Mesenteric fat pad (tissue), 1 donor: ENCODE results near the gene SEZ6L2. TPM values are rescaled to one million over a fixed set of nuclear protein-coding genes. Genes with fewer than 3 reads are reported as not detected.
A peak's percentile ranks its signal among the peaks of the same experiment; 100 is the strongest.
"Not testable (repeated sequence)": the region's sequence is repeated elsewhere in the genome, so short reads cannot be mapped to it uniquely, and the experiment has no call there.

ENCODE experiments used
- DNase-seq: peaks from one replicate; pipeline ENCODE4 v3.0.0-alpha.2; 2020; ENCODE audit warnings: low spot score
- long read RNA-seq: library from polyadenylated mRNA; unstranded; transcript quantifications from one replicate; pipeline ENCODE4 v2.0.0, GENCODE V29; 2020
- total RNA-seq: library from RNA; stranded (reverse); fragmentation: NEBNext Ultra II Directional; extraction: Animal tissue kit (Norgen Biotek cat#: 25700); gene quantifications from one replicate; pipeline ENCODE4 v1.2.1, GENCODE V29; 2021
- donor health status: DM: yes; HTN: yes; CAD: no.

Gene SEZ6L2
- 1.1 TPM for total RNA-seq
- long read RNA-seq, partial matches to known transcripts = 2 of 2 reads
- long read RNA-seq, other reads (novel, unspliced or antisense) = 0 of 2 reads

DNA sequence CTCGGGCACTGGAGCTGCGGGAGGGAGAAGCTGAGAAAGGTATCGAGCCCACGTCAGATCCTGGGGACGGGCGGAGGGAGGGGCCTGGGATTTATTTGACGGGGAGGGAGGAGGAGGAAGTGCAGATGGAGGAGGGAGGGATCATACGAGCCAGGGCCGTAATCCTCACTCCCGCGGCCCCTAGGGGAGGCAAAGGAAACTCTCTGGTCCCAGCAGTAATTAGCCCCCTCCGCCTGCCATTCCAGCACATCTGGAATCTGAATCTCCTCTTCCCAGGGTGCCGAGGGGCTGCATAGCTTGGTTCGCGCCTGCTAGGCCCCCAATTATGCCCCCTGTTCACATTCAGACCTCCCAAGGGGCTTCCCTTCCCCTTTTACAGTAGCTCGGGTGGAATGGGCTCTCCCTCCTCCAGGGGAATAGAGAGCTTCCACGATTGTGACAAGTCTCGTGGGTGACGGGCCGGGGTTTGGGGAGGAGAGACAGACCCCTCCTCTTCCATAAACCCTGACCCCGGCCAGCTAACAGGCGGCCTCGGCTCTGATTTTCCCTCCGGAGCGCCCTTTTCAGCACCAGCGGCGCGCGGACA lies at the start of gene SEZ6L2:
TSS of gene SEZ6L2 (minus strand) at position 35 of the 586 bp plus-strand sequence. CDS start 531 bp downstream, outside the sequence.
- no peak for DNase-seq

DNA sequence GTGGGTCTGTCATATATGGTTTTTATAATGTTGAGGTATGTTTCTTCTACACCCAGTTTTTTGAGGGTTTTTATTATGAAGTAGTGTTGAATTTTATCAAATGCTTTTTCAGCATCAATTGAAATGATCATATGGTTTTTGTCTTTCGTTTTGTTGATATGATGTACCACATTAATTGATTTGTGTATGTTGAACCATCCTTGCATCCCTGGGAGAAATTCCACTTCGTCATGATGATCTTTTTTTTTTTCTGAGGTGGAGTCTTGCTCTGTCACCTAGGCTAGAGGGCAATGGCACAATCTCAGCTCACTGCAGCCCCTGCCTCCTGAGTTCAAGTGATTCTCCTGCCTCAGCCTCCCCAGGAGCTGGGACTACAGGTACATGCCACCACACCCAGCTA lies 48.5 kb upstream of the SEZ6L2 start:
- DNase-seq = peak; percentile 14

DNA sequence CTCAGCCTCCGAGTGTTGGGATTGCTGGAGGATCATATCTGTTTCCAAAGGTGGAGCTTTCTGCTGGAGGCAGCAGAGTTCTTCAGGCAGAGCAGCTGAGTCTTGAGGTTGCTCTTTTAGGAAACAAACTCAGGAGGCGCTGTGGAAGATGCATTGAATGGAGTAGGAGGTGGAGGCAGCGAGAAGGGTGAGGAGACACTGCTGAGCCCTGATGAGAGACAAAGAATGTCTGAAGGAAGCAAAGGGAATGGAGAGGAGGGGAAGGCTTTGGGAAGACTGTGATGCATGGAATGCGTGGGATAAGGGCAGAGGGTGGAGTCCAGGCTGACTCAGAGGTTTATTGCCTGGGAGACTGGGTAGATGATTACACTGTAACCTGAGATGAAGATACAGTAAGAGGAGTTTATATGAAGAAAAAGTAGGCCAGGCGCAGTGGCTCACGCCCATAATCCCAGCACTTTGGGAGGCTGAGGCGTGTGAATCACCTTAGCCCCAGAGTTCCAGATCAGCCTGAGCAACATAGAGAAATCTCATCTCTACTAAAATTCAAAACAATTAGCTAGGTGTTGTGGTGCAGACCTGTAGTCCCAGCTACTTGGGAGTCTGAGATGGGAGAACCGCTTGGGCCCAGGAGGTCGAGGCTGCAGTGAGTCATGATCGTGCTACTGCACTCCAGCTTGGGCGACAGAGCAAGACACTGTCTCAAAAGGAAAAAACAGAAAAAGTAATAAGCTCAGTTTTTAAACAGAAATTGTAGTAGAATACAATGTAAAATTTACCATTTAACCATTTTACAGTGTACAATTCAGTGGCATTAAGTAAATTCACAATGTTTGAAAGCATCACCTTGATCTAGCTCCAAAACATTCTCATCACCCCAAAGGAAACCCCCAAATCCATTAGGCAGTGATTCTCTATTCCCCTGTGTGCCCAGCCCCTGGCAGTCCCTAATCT lies 44.8 kb upstream of the SEZ6L2 start:
- DNase-seq = peak; percentile 37

DNA sequence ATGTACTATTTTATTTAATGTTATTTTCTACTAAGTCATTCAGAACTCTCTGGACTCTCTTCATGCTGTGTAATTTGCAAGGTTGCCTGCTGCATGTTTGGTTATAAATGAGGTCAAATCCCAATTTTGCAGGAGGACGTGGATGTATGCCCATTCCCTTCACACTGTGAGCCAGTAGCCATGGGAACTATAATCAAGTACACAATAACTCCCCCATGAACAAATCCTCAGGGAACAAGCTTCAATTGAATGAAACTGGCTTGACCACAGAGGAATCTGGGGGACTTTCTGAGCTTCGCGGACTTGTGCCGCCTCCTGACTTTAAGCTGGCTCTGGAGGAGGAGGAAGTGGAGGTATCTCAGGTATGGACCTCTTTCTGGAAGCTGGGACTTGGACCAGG lies 41.3 kb upstream of the SEZ6L2 start:
- DNase-seq = no peak

DNA sequence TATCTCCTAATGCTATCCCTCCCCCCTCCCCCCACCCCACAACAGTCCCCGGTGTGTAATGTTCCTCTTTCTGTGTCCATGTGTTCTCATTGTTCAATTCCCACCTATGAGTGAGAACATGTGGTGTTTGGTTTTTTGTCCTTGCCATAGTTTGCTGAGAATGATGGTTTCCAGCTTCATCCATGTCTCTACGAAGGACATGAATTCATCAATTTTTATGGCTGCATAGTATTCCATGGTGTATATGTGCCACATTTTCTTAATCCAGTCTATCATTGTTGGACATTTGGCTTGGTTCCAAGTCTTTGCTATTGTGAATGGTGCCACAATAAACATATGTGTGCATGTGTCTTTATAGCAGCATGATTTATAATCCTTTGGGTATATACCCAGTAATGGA lies 32.4 kb upstream of the SEZ6L2 start:
- DNase-seq = not testable (repeated sequence)

DNA sequence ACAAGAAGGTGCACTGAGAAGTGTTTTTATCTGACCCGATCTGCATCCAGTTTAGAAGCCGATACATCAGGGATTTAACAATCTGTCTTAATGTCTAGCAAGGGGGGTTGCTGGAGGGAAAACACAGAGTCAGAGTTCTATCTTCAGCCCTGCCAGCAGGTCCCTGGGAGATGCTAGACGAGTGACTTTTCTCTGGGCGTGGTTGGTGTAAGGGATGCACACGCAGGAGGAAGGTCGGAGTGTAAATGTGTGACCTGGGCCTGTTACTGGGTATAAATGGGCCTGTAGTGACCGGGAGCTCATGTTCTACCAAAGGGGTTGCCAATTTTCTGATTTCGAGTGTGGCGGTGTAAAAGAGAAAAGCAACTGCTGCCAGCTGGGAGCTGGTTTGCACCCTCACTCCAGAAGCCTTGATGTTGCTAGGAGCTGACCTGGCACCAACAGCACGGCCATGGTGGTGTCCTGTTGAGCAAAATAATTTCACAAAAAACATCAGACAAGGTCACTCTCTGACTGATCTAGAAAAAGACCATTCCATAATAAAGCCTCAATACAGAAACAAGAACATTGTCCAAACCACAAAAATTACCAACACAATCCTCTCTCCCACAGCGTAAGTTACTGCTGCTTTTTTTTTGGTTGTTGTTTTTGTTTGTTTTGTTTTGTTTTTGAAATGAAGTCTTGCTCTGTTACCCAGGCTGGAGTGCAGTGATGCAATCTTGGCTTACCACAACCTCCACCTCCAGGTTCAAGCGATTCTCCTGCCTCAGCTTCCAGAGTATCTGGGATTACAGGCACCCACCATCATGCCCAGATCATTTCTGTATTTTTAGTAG lies 27.9 kb upstream of the SEZ6L2 start:
- DNase-seq = peak; percentile 24

DNA sequence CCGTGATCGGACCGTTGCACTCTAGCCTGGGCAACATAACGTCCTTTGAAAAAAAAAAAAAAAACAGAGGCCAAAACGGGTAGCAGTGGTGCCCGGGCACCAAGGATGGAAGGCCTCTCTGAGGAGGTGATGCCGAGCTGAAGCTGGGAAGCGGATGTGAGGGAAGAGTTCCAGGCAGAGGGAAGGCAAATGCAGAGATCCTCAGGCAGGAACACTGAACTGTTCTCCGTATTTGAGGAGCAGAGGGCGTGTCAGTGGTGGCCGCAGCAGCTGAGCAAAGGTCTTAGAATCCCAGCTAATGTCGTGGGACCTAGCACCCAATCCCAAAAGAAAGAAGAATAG lies 27.3 kb upstream of the SEZ6L2 start:
- DNase-seq = peak; percentile 83

DNA sequence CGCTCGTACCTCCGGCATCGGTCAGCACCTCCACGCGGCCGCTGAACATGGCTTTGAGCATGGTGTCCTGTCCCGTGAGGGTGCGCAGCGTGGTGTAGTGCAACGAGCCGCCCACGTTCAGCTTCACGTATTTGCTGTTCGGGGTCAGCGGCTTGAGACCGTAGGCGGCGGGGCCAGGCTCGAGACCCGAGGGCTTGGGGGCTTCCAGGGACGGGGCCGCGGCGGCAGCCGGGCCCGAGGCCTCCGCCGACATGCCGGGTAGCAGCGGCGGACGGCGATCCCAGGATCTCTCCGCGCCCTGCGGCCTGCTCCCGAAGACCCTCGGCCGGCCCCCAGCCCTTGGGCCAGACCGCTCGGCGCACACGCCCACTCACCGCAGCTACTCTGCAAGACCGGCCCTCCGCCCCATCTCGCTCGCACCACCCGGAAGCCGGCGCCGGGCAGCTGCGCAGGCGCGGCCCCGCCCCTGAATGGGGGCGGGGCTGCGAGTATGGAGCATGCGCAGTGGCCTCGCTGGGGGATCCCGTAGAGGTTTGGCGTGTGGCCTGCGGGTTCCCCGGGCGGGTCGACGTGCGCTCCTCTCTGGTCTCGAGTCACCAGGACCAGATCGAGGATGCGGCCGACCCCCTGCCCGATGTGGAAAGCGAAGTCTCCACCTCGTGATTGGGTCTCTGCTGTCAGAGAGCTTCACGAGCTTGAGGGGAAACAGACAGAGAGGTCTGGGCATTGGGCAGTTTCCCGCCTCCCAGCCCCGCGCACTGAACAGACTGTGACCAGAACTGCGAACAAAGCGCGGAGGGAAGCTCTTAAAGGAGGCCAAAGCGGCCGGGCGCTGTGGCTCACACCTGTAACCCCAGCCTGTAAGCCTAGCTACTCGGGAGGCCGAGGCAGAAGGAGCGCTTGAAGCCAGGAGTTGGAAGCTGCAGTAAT lies 26.7 kb upstream of the SEZ6L2 start, which contains the start of gene KCTD13:
TSS of gene KCTD13 (minus strand) at position 446 of the 930 bp plus-strand sequence. CDS start at position 253, 193 bp downstream.
- DNase-seq = peak; percentile 97

DNA sequence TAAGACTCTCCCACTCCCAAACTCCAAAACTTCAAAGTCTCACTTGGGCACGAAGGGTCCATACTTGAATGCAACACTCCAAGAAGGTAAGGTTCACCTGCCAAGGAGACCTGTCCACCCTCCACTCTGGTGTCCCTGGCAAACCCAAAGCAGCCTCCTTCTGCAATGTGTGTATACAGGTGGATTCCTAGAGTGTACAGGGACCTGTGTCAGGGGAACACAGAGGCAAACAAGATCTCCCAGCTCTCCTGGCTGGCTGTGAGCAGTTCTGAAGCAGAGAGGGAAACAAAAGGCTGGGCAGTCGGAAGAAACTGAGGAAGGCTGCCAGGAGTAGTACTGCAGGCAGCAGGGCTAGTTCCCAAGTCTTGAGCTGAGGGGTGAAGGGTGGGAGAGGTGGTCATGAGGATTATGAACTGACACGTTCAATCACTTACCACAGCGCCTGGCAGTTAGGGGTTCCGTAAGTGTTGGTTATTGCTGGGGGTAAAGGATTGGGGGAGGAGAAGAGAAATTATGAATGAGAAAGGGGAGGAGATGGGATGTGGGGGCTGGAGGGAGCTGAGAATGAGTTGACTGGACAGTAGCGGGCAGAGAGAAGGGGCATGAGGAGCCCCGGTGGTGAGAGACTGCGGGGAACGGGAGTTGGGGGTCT lies 25.9 kb upstream of the SEZ6L2 start:
- DNase-seq = peak; percentile 57

DNA sequence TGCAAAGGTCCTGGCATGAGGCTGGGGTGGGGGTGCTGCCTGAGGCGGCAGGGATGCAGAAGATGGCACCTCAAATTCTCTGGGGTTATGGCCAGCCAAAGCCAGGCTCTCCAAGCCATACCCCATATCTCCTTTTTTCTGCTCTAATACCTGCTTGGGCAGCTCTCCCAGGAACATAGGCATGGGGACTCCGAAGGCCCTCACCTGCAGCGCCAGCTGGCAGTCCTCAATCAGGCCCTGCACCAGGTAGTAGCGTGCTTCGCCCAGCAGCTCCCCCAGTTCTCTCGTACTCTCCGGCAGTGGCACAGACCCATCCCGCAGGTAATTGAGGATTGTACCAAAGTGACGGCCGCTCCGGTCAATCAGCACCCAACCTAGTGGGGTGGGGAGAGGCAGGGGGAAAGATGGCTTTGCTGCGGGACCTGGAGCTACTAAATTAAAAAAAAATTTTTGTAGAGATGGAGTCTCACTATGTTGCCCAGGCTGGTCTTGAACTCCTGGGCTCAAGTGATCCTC lies 23.7 kb upstream of the SEZ6L2 start:
- DNase-seq = peak; percentile 57

DNA sequence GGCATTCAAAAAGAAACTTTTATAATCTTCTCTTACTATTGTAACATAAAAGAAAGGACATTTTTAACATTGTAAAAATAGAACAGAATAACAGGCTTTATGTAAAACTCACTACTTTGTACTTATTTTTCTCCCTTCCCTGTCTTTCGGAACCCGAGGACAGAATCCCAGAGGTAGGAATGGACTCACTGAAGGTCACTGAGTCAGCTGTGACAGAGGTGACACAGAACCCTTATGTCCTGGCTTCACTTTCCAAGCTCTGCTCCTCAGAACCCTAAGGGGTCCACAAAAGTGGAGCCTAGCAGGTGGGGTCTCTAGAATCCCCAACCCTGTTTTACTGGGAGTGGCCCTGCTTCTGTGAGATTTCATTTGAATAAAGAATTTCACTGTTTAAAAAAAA lies 23.0 kb upstream of the SEZ6L2 start:
- DNase-seq = no peak

DNA sequence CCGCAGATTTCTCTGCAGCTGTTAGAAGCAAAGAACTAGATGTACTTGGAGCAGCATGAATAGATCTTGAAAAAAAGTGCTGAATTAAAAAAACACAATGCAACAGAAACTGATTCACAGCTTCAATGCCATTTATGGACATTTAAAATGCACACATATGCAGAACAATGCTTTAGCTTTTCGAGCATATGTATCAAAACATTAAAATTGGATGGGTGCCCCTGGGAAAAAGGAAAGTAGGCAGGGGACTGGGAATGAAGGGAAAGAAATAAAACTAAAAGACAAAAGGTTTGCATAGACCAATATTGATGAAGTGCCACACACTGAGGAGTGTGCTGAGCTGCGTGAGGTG lies 21.7 kb upstream of the SEZ6L2 start:
- DNase-seq = no peak

DNA sequence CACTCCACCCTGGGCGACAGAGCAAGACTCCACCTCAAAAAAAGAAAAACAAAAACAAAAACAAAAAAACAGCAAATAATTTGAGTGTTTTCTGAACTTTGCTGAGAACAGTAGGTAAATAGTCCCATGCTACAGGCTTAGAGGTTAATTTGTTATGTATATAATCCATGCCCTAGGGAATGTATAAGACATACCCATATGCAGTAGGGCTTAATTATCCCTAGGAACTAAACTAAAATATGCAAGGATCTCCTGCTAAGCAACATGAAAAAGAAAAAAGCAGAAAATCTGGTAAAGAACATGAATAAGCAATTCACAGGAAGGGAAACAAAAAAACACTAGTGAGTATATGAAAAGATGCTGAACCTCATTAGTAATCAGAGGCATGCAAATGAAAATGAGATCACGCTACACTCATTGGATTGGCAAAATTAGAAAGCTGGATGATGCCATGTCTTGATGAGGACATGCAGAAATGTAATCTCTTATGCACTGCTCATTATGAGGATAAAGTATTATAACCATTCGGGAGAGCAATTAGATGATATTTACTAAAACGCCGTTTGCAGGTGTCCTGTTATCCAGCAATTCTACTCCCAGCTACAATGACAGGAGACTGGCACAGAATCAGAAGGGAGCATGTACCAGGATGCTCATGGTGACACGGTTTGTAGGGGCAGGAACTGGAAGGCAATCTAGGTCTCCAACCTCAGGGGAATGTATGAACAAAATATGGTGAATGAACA lies 21.1 kb upstream of the SEZ6L2 start:
- DNase-seq = no peak

DNA sequence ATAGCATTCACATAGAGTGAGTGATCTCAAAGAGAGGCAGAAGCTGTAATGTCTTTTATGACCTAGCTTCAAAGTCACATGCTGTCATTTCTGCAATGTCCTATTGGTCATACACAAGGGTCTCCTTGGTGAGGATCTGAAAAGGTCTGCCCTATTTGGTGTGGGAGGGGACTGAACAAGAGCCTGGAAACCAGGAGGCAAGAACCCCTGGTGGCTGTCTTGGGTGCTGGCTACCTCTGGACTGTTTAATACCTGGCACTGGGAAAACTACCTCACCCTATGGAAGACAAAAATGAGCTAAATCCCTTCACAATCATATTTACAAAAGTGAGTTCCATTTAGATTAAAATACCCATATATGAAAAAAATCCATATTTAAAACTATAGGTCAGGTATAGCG lies 17.6 kb upstream of the SEZ6L2 start:
- no peak for DNase-seq

DNA sequence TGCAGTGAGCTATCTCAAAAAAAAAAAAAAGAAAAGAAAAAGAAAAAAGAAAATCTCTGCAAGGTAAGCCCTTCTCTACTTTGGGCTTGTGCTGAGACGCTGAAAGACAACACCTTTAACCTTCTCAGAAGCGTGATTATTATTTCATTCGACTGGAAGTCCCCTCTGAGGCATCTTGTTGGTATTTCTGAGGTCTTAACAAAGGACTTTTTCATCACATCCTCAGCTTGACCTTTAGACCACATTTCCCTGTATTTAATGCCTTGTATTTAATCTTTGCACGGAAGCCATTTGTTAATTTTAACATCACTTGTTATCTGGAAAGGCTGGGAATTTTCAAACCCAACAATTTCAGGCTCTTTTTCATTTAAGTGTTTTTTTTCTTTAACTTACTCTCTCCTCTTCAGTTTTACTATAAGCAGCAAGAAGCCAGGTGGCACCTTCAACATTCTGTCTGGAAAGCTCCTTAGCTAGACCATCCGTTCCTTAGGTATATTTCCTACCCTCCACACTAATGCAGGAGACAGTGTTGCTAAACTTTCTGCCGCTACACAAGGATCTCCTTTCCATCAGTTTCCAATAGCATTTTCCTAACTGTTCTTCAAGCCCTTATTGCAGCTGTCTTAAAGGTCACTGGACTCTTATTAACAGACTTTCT lies 16.4 kb upstream of the SEZ6L2 start:
- no peak for DNase-seq

DNA sequence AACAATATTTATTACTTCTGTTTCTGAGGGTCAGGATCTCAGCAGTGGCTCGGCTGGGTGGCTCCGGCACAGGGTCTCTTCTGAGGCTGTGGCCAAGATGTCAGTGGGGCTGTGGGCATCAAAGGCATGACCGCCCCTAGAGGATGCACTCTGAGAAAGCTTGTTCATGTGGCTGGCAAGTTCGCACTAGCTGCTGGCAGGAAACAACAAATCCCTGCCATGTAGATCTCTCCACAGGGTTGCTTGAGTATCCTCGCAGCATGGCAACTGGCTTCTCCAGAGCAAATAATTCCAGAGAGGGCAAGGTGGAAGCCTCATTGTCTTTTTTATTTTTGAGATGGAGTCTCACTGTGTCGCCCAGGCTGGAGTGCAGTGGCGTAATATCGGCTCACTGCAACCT lies 14.2 kb upstream of the SEZ6L2 start:
- DNase-seq = no peak

DNA sequence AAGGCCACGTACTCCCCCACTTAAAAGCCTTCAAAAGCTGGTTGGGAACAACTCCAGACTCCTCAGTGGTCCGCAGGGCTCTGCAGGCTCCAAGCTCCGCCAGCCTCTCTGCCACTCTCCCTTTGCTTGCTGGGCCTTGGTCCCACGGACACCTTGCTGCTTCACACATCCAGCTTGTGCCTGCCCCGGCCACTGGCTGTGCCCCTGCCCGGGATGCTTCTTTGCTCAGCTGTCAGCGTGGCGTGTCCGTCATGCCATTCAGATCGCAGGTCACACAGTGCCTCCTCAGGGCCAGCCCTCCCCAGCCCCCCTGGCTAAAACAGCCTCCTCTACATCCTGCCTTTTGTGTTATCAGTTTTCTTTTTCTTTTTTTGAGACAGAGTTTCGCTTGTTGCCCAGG lies 12.7 kb upstream of the SEZ6L2 start:
- no peak for DNase-seq

DNA sequence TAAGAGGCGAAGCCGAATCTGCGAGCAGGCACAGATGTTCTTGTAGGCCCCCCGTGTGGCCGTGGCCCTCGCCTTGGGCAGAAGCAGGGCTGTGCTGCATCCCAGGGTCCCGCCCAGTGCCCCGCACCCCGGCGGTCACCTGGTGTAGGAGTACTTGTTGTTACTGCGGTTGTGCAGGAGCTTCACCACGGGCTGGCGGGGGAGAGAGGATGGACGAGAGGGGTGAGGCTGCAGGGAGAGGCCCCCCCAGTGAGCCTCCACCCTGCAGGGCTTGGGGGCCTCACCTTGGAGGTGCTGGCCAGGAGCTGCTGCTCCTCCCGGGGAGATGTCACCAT lies 12.3 kb upstream of the SEZ6L2 start:
- DNase-seq = no peak
